OCI-LY1 (cell line): Measurements from ENCODE around the gene IDH2.

Experiments used
- CTCF ChIP-seq: fragments of 200-600 bp; sonication (generic), shearing (Covaris generic); IDR thresholded peaks from 2 replicates; pipeline ENCODE4 v1.5.1; 2017; ENCODE audit warnings: mild to moderate bottlenecking, antibody characterized with exemption, low read length, moderate library complexity, mixed read lengths
- EZH2 ChIP-seq: fragments of 200-600 bp; sonication (generic), shearing (Covaris generic); IDR thresholded peaks from 2 replicates; pipeline ENCODE4 v1.8.0; 2017; ENCODE audit warnings: borderline replicate concordance, mixed run types, mild to moderate bottlenecking, antibody characterized with exemption, low read length, moderate library complexity, mixed read lengths

- TF ChIP-seq CTCF, result no peak
- no peak for TF ChIP-seq EZH2
Measured at GRCh38 chr15:90040618-90041017, 61.6 kb downstream of the IDH2 start.
